Measurements from ENCODE around the gene GFAP. TPM values are rescaled to one million over a fixed set of nuclear protein-coding genes. Genes with fewer than 3 reads are reported as not detected.

GFAP gene
- total RNA-seq, 1 donor from 2014 or later: not detected

DNA sequence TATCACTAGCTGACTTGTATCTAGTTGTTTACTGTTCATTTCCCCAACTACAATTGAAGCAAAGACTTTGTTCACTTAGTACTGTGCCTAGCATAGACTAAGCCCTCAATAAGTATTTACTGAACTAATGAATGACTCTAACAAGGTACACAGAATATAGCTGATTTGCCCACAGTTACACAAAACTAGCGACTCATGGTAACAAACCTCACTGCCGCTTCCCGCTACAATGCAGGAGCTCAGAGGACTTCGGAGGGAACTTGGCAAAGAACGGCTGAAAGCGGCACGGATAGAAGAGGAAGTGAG, 16.6 kb downstream of the GFAP start:
- H3K9me3 ChIP-seq (ENCODE audit: insufficient read depth, low read depth, low read length): no peaks in the 10 kb centered on the region
- no peaks in the 10 kb centered on the region for H3K9me3 Mint-ChIP-seq (ENCODE audit: unreplicated experiment)
- peak overlapping the region; percentile 100 for H3K27ac Mint-ChIP-seq (ENCODE audit: unreplicated experiment)
- H3K4me2 ChIP-seq (ENCODE audit: low read length): peak overlapping the region; percentile 87
- no peaks in the 10 kb centered on the region for H3K27me3 ChIP-seq (ENCODE audit: insufficient read depth, low read length)
- peaks cover 32% of the 10 kb centered on the region for H3K4me1 ChIP-seq (ENCODE audit: insufficient read depth, low read length)
- no peak for FAIRE-seq
- H3K4me3 ChIP-seq (ENCODE audit: insufficient read depth, low read depth, low read length): peak overlapping the region; percentile 85
- H3K27ac ChIP-seq (ENCODE audit: low read depth, low read length): peak overlapping the region; percentile 100
- peaks cover 9% of the 10 kb centered on the region for H3K36me3 Mint-ChIP-seq (ENCODE audit: low read depth, unreplicated experiment)
- H3K79me2 ChIP-seq (ENCODE audit: insufficient read depth, low read length): peaks cover 52% of the 10 kb centered on the region
- peak overlapping the region; percentile 95 for H2AFZ ChIP-seq (ENCODE audit: low read depth, low read length)
- no peaks in the 10 kb centered on the region for H3K27me3 Mint-ChIP-seq (ENCODE audit: low read depth, unreplicated experiment)
- peaks cover 25% of the 10 kb centered on the region for H3K4me1 Mint-ChIP-seq (ENCODE audit: low read depth, unreplicated experiment)
- peak overlapping the region; percentile 91 for H3K4me3 Mint-ChIP-seq (ENCODE audit: unreplicated experiment)
- peak; percentile 39 for DNase-seq (ENCODE audit: low read depth)
- H3K9ac ChIP-seq (ENCODE audit: low read length): peak overlapping the region; percentile 95
- peaks cover 8% of the 10 kb centered on the region for H3K36me3 ChIP-seq (ENCODE audit: insufficient read depth, low read length)
- H4K20me1 ChIP-seq (ENCODE audit: insufficient read depth, low read length): peaks cover 16% of the 10 kb centered on the region
- TF ChIP-seq, protein P1, sequence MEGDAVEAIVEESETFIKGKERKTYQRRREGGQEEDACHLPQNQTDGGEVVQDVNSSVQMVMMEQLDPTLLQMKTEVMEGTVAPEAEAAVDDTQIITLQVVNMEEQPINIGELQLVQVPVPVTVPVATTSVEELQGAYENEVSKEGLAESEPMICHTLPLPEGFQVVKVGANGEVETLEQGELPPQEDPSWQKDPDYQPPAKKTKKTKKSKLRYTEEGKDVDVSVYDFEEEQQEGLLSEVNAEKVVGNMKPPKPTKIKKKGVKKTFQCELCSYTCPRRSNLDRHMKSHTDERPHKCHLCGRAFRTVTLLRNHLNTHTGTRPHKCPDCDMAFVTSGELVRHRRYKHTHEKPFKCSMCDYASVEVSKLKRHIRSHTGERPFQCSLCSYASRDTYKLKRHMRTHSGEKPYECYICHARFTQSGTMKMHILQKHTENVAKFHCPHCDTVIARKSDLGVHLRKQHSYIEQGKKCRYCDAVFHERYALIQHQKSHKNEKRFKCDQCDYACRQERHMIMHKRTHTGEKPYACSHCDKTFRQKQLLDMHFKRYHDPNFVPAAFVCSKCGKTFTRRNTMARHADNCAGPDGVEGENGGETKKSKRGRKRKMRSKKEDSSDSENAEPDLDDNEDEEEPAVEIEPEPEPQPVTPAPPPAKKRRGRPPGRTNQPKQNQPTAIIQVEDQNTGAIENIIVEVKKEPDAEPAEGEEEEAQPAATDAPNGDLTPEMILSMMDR (IDR thresholded peaks at IDR 0.05; ENCODE audit: insufficient read depth, low read depth, low read length): no peak
- no peak for TF ChIP-seq EZH2 (IDR thresholded peaks at IDR 0.05; ENCODE audit: insufficient read depth, low read length)

GRCh38 chr17:44894642-44895041, 20.7 kb downstream of the GFAP start:
- Histone ChIP-seq H3K9ac (ENCODE audit: low read length) (no peak overlapping the region), H3K4me3 (ENCODE audit: insufficient read depth, low read depth, low read length) (no peak overlapping the region), H2AFZ (ENCODE audit: low read depth, low read length) (no peak overlapping the region), H3K36me3 (ENCODE audit: insufficient read depth, low read length) (peaks cover 26% of the 10 kb centered on the region), H3K4me1 (ENCODE audit: insufficient read depth, low read length) (peaks cover 5% of the 10 kb centered on the region), H4K20me1 (ENCODE audit: insufficient read depth, low read length) (peaks cover 34% of the 10 kb centered on the region), H3K27ac (ENCODE audit: low read depth, low read length) (no peak overlapping the region), H3K79me2 (ENCODE audit: insufficient read depth, low read length) (peaks cover 89% of the 10 kb centered on the region), H3K27me3 (ENCODE audit: insufficient read depth, low read length) (no peaks in the 10 kb centered on the region), H3K4me2 (ENCODE audit: low read length) (no peak overlapping the region), H3K9me3 (ENCODE audit: insufficient read depth, low read depth, low read length) (no peaks in the 10 kb centered on the region)
- Mint-ChIP-seq H3K9me3 (ENCODE audit: unreplicated experiment) (no peaks in the 10 kb centered on the region), H3K4me1 (ENCODE audit: low read depth, unreplicated experiment) (peaks cover 3% of the 10 kb centered on the region), H3K4me3 (ENCODE audit: unreplicated experiment) (no peak overlapping the region), H3K27me3 (ENCODE audit: low read depth, unreplicated experiment) (no peaks in the 10 kb centered on the region), H3K27ac (ENCODE audit: unreplicated experiment) (no peak overlapping the region), H3K36me3 (ENCODE audit: low read depth, unreplicated experiment) (peaks cover 6% of the 10 kb centered on the region)
- TF ChIP-seq, protein P1 (IDR thresholded peaks at IDR 0.05; ENCODE audit: insufficient read depth, low read depth, low read length): no peak
- no peak for TF ChIP-seq EZH2 (IDR thresholded peaks at IDR 0.05; ENCODE audit: insufficient read depth, low read length)
- no peak for DNase-seq (ENCODE audit: low read depth)
- FAIRE-seq: no peak

- Histone ChIP-seq H3K4me2 (ENCODE audit: low read length) (no peak overlapping the region), H3K36me3 (ENCODE audit: insufficient read depth, low read length) (peaks cover 30% of the 10 kb centered on the region), H3K9ac (ENCODE audit: low read length) (no peak overlapping the region), H3K79me2 (ENCODE audit: insufficient read depth, low read length) (peaks cover 92% of the 10 kb centered on the region), H4K20me1 (ENCODE audit: insufficient read depth, low read length) (peaks cover 58% of the 10 kb centered on the region), H3K9me3 (ENCODE audit: insufficient read depth, low read depth, low read length) (no peaks in the 10 kb centered on the region), H2AFZ (ENCODE audit: low read depth, low read length) (no peak overlapping the region), H3K4me3 (ENCODE audit: insufficient read depth, low read depth, low read length) (no peak overlapping the region), H3K4me1 (ENCODE audit: insufficient read depth, low read length) (peaks cover 5% of the 10 kb centered on the region), H3K27ac (ENCODE audit: low read depth, low read length) (no peak overlapping the region), H3K27me3 (ENCODE audit: insufficient read depth, low read length) (no peaks in the 10 kb centered on the region)
- FAIRE-seq (no peak), DNase-seq (ENCODE audit: low read depth) (no peak)
- TF ChIP-seq EZH2 (IDR thresholded peaks at IDR 0.05; ENCODE audit: insufficient read depth, low read length): no peak
- TF ChIP-seq, protein P1 (IDR thresholded peaks at IDR 0.05; ENCODE audit: insufficient read depth, low read depth, low read length): no peak
- Mint-ChIP-seq H3K27me3 (ENCODE audit: low read depth, unreplicated experiment) (no peaks in the 10 kb centered on the region), H3K4me1 (ENCODE audit: low read depth, unreplicated experiment) (no peaks in the 10 kb centered on the region), H3K4me3 (ENCODE audit: unreplicated experiment) (no peak overlapping the region), H3K36me3 (ENCODE audit: low read depth, unreplicated experiment) (peaks cover 6% of the 10 kb centered on the region), H3K27ac (ENCODE audit: unreplicated experiment) (no peak overlapping the region), H3K9me3 (ENCODE audit: unreplicated experiment) (no peaks in the 10 kb centered on the region)
Observed at GRCh38 chr17:44892250-44892649, 23.1 kb downstream of the GFAP start.

All from astrocyte (in vitro differentiated cells and primary cell).